SK-N-MC (cell line): Measurements from ENCODE around the gene JMJD6.
"Not testable (repeated sequence)": the region's sequence is repeated elsewhere in the genome, so short reads cannot be mapped to it uniquely, and the experiment has no call there.

ENCODE experiments used
- DNase-seq: peaks from one replicate; pipeline ENCODE4 v3.0.0-alpha.2; 2011; ENCODE audit warnings: low read depth, low spot score
- H3K27ac ChIP-seq: fragments of 200-600 bp; sonication (generic); 2 replicates; pipeline ENCODE4 v1.5.1; 2016; ENCODE audit warnings: mixed run types
- H3K36me3 ChIP-seq: fragments of 200-600 bp; sonication (generic); 2 replicates; pipeline ENCODE4 v1.6.1; 2017; ENCODE audit warnings: antibody characterized with exemption, low read length, mixed read lengths; ENCODE audit not compliant: insufficient read depth
- H3K4me3 ChIP-seq: fragments of 200-600 bp; sonication (generic); 2 replicates; pipeline ENCODE4 v1.5.1; 2016
- H3K9ac ChIP-seq: fragments of 200-600 bp; sonication (generic); 2 replicates; pipeline ENCODE4 v1.8.0; 2017; ENCODE audit warnings: mixed run types, mixed read lengths; ENCODE audit not compliant: insufficient read length
- H3K9me3 ChIP-seq: fragments of 200-600 bp; sonication (generic); 2 replicates; pipeline ENCODE4 v1.6.1; 2017; ENCODE audit warnings: low read depth, mild to moderate bottlenecking, antibody characterized with exemption, low read length, moderate library complexity, mixed read lengths
- EZH2 ChIP-seq: fragments of 200-600 bp; sonication (generic); IDR thresholded peaks from one replicate; pipeline ENCODE4 v1.6.1; 2017; ENCODE audit warnings: antibody characterized with exemption
- FOXP2 ChIP-seq: optimal IDR thresholded peaks from 2 replicates; pipeline ENCODE3; 2011; ENCODE audit warnings: mild to moderate bottlenecking, moderate library complexity; ENCODE audit not compliant: insufficient read depth; ENCODE audit errors: extremely low read length, control extremely low read depth
- POLR2AphosphoS5 ChIP-seq: IDR thresholded peaks from 2 replicates; pipeline ENCODE4 v1.6.1; 2012; ENCODE audit warnings: mild to moderate bottlenecking, low read depth, low read length, borderline replicate concordance

Gene JMJD6

GRCh38 chr17:76706817-76707216 is 19.6 kb downstream of the JMJD6 start:
- H3K9me3 ChIP-seq: no peaks in the 10 kb centered on the region
- no peaks in the 10 kb centered on the region for H3K36me3 ChIP-seq
- H3K9ac ChIP-seq: no peak overlapping the region
- H3K27ac ChIP-seq: no peak overlapping the region
- no peak for DNase-seq
- TF ChIP-seq FOXP2: no peak
- TF ChIP-seq EZH2: no peak
- TF ChIP-seq POLR2AphosphoS5: no peak
- no peak overlapping the region for H3K4me3 ChIP-seq

GRCh38 chr17:76704805-76705204 is 21.6 kb downstream of the JMJD6 start:
- H3K36me3 ChIP-seq: no peaks in the 10 kb centered on the region
- DNase-seq: no peak
- no peak for TF ChIP-seq EZH2
- TF ChIP-seq POLR2AphosphoS5: no peak
- TF ChIP-seq FOXP2: no peak
- no peaks in the 10 kb centered on the region for H3K9me3 ChIP-seq
- H3K27ac ChIP-seq: 0 out of 2 replicates have a peak overlapping the region, but pooled peaks have one; percentile 51
- no peak overlapping the region for H3K4me3 ChIP-seq
- no peak overlapping the region for H3K9ac ChIP-seq

- no peak overlapping the region for H3K27ac ChIP-seq
Observed at GRCh38 chr17:76702941-76703637, 23.3 kb downstream of the JMJD6 start.

GRCh38 chr17:76702076-76702475 is 24.3 kb downstream of the JMJD6 start:
- TF ChIP-seq EZH2: no peak
- no peak for TF ChIP-seq FOXP2
- TF ChIP-seq POLR2AphosphoS5: no peak
- Histone ChIP-seq H3K9ac (no peak overlapping the region), H3K9me3 (no peaks in the 10 kb centered on the region), H3K36me3 (no peaks in the 10 kb centered on the region), H3K27ac (no peak overlapping the region), H3K4me3 (no peak overlapping the region)
- no peak for DNase-seq

More at GRCh38 chr17:76702941-76703637, 23.3 kb downstream of the JMJD6 start:
- H3K36me3 ChIP-seq: no peaks in the 10 kb centered on the region
- no peak overlapping the region for H3K9ac ChIP-seq
- no peak for TF ChIP-seq POLR2AphosphoS5
- TF ChIP-seq EZH2: no peak
- TF ChIP-seq FOXP2: no peak
- no peaks in the 10 kb centered on the region for H3K9me3 ChIP-seq
- DNase-seq: no peak
- H3K4me3 ChIP-seq: no peak overlapping the region

GRCh38 chr17:76701471-76701967 is 24.9 kb downstream of the JMJD6 start:
- H3K4me3 ChIP-seq: no peak overlapping the region
- no peak overlapping the region for H3K9ac ChIP-seq
- no peak for DNase-seq
- H3K27ac ChIP-seq: no peak overlapping the region
- TF ChIP-seq EZH2 (no peak), POLR2AphosphoS5 (no peak), FOXP2 (no peak)
- H3K9me3 ChIP-seq: no peaks in the 10 kb centered on the region
- H3K36me3 ChIP-seq: no peaks in the 10 kb centered on the region

- no peak for DNase-seq
- no peaks in the 10 kb centered on the region for H3K36me3 ChIP-seq
- H3K9me3 ChIP-seq: no peaks in the 10 kb centered on the region
- H3K4me3 ChIP-seq: no peak overlapping the region
- no peak for TF ChIP-seq FOXP2
- TF ChIP-seq EZH2: no peak
- no peak for TF ChIP-seq POLR2AphosphoS5
- no peak overlapping the region for H3K27ac ChIP-seq
- H3K9ac ChIP-seq: no peak overlapping the region
Observed at GRCh38 chr17:76700617-76701470, 25.6 kb downstream of the JMJD6 start.

- no peak overlapping the region for H3K27ac ChIP-seq
- no peaks in the 10 kb centered on the region for H3K9me3 ChIP-seq
- no peak overlapping the region for H3K4me3 ChIP-seq
- no peaks in the 10 kb centered on the region for H3K36me3 ChIP-seq
- DNase-seq: no peak
- no peak for TF ChIP-seq FOXP2
- no peak for TF ChIP-seq POLR2AphosphoS5
- TF ChIP-seq EZH2: no peak
- H3K9ac ChIP-seq: no peak overlapping the region
Observed at GRCh38 chr17:76700270-76700616, 26.2 kb downstream of the JMJD6 start.

- not testable (repeated sequence) for H3K9me3 ChIP-seq
Observed at GRCh38 chr17:76698466-76698977, 27.9 kb downstream of the JMJD6 start.

More at GRCh38 chr17:76698466-76698977, 27.9 kb downstream of the JMJD6 start:
- H3K4me3 ChIP-seq, H3K36me3 ChIP-seq, DNase-seq, H3K9ac ChIP-seq, H3K27ac ChIP-seq: not testable (repeated sequence)
